NCI-H146 treated with DMSO at 0.1 percent for 48 hours (cell line): Measurements from ENCODE around the gene PIKFYVE.
"Not testable (repeated sequence)": the region's sequence is repeated elsewhere in the genome, so short reads cannot be mapped to it uniquely, and the experiment has no call there.

Source experiments
- DNase-seq: peaks from one replicate; lab custom pipeline; 2025; ENCODE audit not compliant: unreplicated experiment; lab: John Stamatoyannopoulos, UW

Gene PIKFYVE

DNA sequence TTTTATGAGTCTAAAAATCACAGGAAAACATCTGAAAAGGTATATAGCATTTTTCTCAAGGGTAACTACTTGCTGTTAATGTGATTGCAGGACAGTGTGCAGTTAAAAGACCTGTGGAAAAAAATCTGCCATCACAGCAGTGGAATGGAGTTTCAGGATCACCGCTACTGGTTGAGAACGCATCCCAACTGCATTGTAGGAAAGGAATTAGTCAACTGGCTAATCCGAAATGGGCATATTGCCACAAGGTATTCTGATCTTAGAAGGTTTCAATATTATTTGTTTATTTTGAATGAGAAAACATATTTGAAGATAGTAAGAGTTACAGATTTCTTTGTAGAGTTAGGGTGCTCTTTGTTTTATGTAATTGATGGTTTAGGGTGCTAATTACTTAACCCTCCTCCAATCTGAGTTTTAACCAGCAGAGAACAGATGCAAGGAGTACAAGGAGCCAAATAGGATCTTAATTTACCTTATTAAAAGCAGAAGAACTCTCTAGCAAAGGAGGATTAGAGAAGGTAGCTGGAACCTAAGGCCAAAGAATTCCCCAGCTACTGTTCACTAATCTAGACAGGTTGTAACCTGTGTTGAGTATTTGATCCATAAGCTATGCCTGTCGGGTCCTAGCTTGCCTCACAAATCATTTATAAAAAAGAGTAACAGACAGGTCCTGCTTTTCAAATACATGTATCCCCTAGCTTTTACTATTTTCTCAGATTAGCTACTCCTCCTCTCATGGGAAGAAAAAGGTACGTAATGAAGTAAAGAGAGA, 35.0 kb downstream of the PIKFYVE start:
- no peak for DNase-seq

DNA sequence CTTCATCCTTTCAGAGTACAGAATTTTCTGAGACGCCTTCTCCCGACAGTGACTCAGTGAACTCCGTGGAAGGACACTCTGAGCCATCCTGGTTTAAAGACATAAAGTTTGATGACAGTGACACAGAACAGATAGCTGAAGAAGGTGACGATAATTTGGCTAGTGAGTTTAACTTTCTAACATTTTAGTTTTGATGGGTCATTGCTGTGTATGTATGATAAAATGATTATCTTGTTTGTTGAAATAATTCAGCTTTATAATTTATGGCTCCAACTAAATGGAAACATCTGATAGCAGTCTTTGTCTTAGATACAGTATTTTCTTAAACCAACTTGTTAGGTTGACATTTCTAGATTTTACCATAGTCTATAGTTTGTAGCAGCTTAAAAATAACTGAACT, 38.1 kb downstream of the PIKFYVE start:
- DNase-seq = no peak

DNA sequence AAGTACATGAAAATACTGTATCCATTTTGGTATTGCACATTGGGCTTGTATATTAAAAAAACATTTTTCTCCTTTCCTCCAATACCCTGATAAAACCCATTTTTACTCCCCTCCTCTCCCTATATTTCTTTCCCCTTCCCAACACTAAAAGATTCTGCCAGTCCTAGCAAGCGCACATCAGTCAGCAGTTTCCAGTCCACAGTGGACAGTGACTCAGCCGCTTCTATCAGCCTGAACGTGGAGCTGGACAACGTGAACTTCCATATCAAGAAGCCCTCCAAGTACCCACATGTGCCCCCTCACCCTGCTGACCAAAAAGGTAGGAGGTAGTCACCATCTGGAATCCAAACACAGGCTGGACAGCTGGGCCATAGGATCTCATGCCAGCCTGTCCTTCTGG, 38.6 kb downstream of the PIKFYVE start:
- no peak for DNase-seq

DNA sequence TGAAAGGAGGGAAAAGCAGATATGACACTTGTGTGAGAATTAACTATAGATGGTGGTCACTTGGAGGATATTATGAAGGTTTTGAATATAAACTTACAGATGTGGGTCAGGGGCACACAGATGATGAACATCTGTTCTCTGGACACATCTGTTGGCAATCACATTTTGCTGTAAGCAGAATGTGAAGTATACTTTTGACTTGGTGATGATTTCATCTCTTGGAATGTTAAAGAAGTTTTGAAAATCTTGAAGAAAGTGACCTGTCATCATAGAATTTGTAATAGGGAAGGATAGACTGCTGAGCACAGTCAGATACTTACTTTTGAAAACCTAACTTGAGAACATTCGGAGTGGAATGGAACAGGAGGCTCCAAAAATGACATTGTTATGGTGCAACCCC, 40.2 kb downstream of the PIKFYVE start:
- no peak for DNase-seq

DNA sequence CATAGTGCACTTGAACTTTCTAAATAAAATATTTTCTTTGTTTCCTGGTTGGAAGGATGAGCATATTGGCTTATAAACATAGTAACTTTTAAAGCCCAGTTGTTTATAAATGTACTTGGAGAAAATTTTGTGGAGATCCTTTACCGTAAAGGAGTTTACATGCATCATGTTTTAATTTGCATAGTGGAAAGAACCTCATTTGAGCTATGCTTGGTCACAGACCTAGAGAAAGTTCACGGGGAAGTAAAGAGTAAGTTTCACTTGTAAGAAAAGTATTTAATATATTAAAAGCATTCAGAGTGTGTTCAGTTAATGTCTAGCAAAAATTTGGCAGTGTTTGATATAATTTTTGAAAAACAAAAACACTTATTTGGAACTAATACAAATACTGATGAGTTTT, 45.3 kb downstream of the PIKFYVE start:
- DNase-seq = no peak

DNA sequence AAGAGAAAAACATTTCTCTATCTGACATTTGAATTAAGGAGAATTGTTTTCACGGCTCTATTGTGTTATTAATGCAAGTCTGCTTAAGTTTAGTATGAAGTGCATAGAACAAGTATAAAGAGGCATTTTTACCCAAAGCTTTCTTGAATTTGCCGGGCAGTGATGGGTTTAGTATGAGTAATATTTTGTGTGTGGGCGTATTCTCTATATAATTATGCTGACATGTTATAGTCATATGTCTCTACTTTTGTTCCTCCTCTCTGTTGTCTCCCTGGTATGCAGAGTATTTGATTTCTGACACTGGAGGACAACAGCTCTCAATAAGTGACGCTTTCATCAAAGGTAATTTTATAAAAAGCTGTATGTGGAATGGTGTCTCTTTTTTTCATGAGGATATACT, 45.9 kb downstream of the PIKFYVE start:
- DNase-seq = no peak

DNA sequence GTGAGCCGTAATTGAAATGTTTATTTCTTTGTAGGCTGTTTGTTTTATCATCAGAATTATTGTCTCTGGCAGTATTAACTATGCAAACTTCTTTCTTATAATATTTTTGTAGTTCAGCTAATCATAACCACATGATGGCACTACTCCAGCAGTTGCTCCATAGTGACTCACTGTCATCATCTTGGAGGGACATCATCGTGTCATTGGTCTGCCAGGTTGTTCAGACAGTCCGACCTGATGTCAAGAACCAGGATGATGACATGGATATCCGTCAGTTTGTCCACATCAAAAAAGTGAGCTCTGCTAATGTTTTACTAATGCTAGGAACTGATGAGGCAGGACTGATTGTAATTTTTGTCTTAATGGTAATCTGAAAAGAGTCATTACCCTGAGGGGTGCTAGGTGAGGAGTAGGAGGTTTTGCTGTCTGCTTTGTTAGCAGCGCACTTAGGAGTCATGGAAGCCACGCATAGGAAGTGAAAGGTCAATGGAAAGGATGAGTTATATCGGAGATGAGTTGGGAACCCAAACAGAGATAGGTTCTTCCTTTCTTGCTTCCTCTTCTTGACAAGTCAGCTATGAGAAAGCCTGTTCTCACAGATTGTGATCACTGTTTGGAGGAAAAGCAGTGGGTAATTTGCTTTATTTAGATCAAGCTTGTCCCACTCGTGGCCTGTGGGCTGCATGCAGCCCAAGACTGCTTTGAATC, 49.2 kb downstream of the PIKFYVE start:
- no peak for DNase-seq

DNA sequence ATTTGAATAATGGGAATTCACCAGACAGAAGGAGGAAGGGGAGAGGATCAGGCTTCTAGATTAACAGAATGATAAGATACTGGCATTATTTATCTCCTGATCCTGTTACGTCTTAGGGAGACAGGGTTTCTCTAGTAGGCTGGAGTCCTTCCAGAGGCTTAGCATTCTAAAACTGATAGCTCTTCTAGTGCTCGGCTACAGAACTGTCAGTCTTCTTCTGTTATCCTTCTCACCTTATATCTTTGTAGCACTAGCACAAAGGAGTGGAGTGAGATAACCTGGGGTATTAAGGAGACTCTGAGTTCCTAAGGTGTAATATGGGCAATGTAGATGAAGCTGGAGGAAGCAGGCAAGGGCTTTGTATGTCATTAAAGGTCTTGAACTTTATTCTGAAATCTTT, 52.1 kb downstream of the PIKFYVE start:
- DNase-seq = no peak

DNA sequence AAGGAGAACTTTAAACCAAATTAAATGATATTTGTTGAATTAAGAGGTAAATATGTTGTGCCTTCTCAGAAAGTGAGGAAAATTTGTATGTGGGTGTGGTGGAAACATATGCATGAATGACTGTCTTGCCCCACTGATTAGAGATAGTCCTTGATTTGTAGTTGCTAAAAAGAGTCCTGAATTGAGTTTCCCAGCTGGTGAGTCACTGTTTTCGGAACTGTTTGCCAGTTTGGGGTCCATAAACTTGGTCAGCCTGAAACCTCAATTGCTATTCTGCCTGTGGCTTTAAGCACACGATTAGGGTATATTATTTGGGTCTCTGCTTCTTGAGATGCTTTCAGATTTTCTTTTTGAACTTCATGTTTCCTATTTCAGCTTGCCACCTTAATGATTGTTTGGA, 53.3 kb downstream of the PIKFYVE start:
- DNase-seq = no peak

DNA sequence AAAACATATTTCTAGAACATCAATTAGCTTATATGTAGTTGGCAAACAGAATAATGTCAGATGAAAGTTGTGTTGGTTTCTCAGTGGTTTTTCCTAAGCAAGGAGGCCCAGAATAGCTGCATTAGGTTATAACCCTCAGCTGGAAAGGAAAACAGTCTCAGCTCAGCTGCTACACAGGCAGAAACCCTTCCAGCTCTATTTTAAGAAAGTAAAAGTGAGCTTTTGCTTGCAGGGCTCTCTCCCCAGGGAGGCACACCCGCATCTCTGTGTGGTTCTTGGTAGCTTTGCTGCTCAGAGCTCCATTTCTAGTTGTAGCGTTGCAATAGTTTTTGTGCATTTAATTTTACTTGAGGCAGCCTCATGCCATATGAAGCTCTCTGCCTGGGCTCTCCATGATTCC, 54.6 kb downstream of the PIKFYVE start:
- no peak for DNase-seq

DNA sequence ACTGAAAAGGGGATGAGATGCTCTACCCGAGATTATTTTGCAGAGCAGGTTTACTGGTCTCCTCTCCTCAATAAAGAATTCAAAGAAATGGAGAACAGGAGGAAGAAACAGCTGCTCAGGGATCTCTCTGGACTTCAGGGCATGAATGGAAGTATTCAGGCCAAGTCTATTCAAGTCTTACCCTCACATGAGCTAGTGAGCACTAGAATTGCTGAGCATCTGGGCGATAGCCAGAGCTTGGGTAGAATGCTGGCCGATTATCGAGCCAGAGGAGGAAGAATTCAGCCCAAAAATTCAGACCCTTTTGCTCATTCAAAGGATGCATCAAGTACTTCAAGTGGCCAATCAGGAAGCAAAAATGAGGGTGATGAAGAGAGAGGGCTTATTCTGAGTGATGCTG, 60.0 kb downstream of the PIKFYVE start:
- no peak for DNase-seq

DNA sequence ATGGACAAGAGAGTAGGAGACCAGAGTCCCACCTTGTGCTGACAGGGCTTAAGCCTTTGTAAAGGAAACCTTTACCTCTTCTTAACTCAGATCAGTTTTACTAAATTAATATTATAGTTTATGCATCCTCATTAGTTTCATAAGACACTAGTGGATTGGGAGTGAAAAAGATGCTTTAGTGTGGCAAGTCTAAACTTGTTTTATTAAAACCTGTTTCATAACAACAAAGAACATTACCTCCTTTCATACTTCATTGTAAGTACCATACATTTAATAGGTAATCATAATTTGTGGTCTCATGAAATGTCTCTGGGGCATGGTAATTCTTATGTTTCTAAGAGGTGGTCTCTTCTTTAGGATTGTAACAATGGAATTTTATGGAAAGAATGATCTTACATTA, 63.4 kb downstream of the PIKFYVE start:
- no peak for DNase-seq

DNA sequence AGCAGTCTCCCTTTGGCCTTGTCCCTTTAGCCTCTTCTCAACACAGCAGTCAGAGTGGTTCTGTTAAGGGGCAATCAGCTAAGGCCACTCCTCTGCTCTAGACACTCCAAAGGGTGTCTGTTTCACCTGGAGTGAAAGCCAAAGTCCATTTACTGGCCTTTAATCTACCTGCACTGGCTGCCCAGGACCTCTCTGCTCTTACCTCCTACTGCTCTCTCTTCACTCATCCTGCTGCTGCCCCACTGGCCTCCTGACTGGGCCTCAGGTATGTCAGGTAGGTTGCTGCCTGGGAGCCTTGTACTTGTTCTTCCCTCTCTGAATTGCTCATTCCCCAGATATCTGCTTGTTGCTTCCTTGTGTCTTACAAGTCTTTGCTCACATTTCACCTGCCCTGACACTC, 68.2 kb downstream of the PIKFYVE start:
- no peak for DNase-seq

DNA sequence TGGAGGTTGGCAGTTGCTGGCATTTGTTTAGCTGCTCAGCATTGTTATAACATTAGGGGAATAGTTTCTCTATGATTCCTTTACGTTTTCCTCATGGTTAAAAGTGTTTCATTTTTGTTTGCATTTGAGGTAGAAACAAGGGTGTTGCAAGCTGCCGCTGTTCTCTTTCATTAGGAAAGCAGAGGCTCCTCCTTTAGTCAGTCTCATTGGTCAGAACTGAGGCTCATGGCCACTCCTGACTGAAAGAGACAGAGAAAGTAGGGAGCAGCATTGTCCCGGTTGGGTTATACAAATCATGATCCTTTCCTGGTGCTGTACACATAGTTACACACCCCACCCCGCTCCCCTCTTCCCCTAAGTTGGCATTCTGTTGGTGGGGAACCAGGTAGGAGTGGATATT, 80.7 kb downstream of the PIKFYVE start:
- no peak for DNase-seq

DNA sequence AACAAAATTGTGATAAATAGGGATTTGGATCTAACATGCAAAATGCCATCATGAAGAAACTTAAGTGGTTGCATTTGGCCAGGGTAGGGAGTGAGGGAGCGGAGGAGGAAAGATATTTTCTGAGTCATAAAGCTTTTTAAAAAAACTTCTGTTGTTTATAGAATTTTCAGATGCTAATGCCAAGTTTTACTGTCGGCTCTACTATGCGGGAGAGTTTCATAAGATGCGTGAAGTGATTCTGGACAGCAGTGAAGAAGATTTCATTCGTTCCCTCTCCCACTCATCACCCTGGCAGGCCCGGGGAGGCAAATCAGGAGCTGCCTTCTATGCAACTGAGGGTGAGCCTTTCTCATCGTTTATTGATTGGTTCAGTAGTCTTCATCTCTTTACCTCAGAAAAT, 84.6 kb downstream of the PIKFYVE start:
- DNase-seq = no peak

DNA sequence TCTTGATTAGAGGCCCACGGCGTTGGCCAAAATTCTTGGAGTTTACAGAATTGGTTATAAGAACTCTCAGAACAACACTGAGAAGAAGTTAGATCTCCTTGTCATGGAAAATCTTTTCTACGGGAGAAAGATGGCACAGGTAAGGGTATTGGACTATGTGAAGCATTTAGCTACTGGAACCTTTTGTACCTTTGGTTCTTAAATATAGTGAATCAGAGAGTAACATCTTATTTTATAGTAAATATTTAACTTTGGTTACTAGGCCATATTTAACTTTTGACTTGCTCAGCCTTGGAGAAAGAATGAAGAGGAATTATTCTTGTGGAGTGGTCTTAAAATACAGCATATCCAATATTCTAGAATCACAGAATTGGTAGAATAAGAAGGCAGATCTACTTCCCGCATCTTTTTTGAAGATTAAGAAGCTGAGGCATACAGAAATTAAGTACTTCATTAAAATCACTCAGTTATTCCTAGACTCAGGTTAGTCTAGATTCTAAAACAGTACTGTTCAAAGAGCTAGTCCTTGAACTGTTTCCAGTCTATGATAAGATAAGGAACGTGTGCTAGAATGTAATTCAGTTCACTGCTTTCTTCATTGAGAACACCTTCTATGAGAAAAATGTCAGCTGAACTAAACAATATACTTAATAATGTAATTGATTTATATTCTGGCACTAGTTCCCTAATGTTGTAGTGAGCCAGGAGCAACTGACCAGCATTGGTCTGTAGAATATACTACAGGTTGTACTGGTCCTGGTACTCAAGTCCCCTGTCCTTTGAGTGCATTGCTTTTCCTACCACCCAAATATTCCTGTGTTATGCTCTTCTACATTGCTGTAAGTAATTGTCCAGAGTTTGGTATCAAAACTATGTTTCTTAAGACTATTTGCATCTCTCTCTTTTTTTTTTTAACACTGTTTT, 86.9 kb downstream of the PIKFYVE start:
- no peak for DNase-seq

DNA sequence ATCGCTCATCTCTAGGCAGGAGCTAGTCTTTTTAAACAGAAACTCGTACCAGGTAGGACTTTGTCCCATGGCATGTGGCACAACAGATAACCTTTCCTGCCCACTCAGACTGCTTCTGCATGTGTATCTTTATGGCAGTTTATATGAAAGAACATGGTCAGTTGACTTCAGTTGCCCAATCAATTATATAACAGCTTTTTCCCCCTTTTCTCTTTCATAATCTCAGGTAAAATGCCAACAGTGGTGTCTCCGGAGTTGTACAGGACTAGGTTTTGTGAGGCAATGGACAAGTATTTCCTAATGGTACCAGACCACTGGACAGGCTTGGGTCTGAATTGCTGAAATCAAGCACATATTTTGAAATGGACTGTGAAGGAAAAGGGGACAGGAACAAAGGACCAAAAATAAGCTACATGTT, 88.9 kb downstream of the PIKFYVE start:
- DNase-seq = no peak

DNA sequence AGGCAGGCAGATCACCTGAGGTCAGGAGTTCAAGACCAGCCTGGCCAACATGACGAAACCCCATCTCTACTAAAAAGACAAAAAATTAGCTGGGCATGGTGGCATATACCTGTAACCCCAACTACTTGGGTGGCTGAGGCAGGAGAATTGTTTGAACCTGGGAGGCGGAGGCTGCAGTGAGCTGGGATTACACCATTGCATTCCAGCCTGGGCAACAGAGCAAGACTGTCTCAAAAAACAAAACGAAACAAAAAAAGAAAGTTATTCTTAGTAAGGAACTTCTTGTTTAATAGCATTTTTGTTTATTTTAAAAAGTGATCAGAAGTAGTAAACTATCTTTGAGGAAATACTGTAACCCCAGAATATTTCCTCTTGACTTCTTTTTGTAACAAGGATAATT, 90.4 kb downstream of the PIKFYVE start:
- DNase-seq = not testable (repeated sequence)

DNA sequence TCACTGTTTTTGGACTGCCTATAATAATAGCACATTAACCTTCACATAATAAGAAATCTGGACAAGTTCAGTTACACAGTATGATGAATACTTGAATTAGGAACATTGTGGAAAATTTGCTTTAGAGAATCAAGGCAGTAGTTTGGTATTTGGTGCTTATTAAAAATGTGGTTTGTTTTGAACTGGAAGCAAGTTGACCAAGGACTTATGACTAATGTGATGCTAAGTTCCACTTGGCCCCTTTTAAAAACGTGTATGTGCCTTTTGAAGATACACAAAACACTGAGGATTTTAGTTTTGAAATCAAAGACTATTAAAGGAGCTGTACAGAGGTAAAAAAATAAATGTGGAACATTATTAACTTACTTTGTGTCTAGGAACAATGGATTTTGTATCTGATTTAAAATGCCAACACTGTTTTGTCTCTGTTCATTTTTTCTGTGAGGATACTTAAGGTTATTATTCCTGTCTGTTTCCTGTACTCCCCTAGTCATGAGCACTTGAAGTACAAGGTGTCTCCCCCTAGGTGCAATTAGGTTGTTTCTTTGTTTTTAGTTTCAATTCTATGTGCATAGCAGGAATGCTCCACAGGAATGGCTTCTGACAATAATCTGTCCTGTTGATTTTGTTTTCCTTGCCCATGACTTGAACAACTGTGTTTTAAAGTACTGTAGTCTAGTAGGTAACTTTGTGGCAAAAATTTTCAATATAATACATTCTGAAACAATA, 91.0 kb downstream of the PIKFYVE start:
- no peak for DNase-seq

DNA sequence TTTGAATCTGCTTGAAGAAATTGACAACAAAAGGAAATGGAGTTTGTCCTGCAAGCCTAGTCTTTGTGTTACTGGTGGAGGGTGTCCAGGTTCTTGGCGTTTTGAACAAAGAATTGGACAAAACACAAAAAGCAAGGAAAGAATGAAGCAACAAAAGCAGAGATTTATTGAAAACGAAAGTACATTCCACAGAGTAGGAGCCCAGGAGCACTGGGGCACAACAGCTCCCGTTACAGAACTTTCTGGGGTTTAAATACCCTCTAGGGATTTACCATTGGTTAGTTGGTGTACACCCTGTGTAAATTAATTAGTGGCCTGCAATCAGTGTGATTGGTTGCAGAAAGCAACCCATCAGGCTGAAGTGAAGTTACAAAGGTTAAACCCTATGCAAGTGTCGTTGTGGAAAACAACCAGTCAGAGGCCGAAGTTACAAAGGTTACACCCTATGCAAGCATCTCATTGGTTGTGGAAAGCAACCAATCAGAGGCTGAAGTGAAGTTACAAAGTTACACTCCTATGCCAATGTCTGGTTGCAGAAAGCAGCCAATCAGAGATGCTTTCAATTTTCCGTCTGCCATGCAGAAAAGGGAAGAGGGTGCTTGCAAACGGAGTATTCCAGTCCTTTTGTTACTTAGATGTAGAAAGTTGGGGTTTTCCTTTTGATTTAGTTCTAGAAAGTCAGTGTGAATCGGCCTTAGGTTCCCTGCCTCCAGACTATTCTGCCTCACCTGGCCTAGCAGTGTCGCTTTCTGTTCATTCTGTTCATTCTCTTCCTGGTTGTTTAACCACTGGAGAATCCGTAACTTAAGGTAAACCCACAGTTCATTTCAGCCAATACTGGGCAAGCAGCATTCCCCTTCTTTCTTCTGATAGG, 92.9 kb downstream of the PIKFYVE start:
- DNase-seq = no peak
